Activated naive CD4-positive, alpha-beta T cell treated with anti-CD3 and anti-CD28 coated beads for 36 hours (primary cell): ENCODE data around the gene PLA2G4C. TPM values are rescaled to one million over a fixed set of nuclear protein-coding genes. Genes with fewer than 3 reads are reported as not detected.
A peak's percentile ranks its signal among the peaks of the same experiment; 100 is the strongest.

Source experiments
- CTCF ChIA-PET: fragments of 350-600 bp; sonication (Branson Sonifier 250); formaldehyde crosslinking; loops from one replicate; lab custom pipeline; 2021; ENCODE audit warnings: antibody characterized with exemption; lab: Charles Lee
- DNase-seq: peaks from one replicate; pipeline ENCODE4 v3.0.0-alpha.2; 2020
- H3K27ac Mint-ChIP-seq: one replicate; pipeline ENCODE4 v1.8.0; 2021; ENCODE audit warnings: mild to moderate bottlenecking, mixed read lengths
- H3K27me3 Mint-ChIP-seq: one replicate; pipeline ENCODE4 v1.8.0; 2021; ENCODE audit warnings: low read depth, mixed read lengths
- H3K36me3 Mint-ChIP-seq: one replicate; pipeline ENCODE4 v1.8.0; 2021; ENCODE audit warnings: low read depth, mixed read lengths
- H3K4me1 Mint-ChIP-seq: one replicate; pipeline ENCODE4 v1.8.0; 2021; ENCODE audit warnings: low read depth, mixed read lengths
- H3K4me3 Mint-ChIP-seq: one replicate; pipeline ENCODE4 v1.8.0; 2021; ENCODE audit warnings: mild to moderate bottlenecking, moderate library complexity, mixed read lengths
- H3K9me3 Mint-ChIP-seq: one replicate; pipeline ENCODE4 v1.8.0; 2021; ENCODE audit warnings: mixed read lengths
- intact Hi-C: fragments of 100-400 bp; cut with micrococcal nuclease; formaldehyde crosslinking; loops from one replicate; pipeline ENCODE4 v1.15.1; 2023
- total RNA-seq, 2 experiments: library from RNA; stranded (reverse); gene quantifications; one replicate each; pipeline ENCODE4 v1.2.3, GENCODE V29; 2021

The PLA2G4C gene, protein sequence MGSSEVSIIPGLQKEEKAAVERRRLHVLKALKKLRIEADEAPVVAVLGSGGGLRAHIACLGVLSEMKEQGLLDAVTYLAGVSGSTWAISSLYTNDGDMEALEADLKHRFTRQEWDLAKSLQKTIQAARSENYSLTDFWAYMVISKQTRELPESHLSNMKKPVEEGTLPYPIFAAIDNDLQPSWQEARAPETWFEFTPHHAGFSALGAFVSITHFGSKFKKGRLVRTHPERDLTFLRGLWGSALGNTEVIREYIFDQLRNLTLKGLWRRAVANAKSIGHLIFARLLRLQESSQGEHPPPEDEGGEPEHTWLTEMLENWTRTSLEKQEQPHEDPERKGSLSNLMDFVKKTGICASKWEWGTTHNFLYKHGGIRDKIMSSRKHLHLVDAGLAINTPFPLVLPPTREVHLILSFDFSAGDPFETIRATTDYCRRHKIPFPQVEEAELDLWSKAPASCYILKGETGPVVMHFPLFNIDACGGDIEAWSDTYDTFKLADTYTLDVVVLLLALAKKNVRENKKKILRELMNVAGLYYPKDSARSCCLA
- 1 to 10 TPM; 8.8 to 9.6 TPM for total RNA-seq

- CTCF ChIA-PET = interaction anchor here (0.8 to 2.7 kb wide), 7 partner anchors 9 to 280 kb away, joined by 3 to 16 read pairs (median 4); partner anchors contain the start of gene KDELR1
- intact Hi-C loops = no loop called here
- Mint-ChIP-seq H3K4me1 (peaks cover 11% of the 10 kb centered on the region), H3K27ac (peak within 1 kb of the TSS; percentile 93), H3K27me3 (no peaks in the 10 kb centered on the region), H3K9me3 (no peaks in the 10 kb centered on the region), H3K4me3 (peak within 1 kb of the TSS; percentile 85), H3K36me3 (peaks cover 10% of the 10 kb centered on the region)
- DNase-seq = peak; percentile 89
These were observed at the start of gene PLA2G4C for GRCh38 chr19:48110350-48110966. PLA2G4C (minus strand) TSS chr19:48110817; CDS start chr19:48106529, 4,288 bp downstream.

DNA sequence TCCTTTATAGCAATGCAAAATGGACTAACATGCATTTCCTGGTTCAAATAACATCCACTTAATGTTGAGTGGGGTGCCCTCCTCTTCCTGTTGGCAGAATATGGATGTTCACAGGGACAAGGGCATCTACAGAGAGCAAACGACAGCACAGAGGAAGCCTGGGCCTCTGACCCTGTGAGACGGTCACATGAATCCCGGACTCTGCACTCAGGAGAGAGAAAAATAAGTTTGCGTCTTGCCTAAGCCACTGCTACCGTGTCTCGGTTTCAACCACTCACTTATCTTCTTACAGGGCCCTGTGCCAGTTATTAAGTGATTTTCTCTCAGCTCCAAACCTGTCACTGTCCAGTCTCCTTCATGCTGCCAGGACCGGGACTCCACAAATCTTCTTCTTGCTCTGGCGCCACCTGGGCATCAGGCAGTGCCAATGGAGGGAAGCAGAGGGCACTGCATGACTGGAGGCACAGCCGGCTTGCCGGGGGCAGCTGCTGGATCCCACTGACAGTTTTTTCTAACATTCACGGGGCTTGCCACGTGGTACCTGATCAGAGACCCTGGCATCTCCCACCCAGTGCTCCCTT is 47.7 kb upstream of the PLA2G4C start:
- Mint-ChIP-seq H3K4me3 (no peak overlapping the region), H3K27me3 (no peaks in the 10 kb centered on the region), H3K36me3 (peaks cover 55% of the 10 kb centered on the region), H3K9me3 (no peaks in the 10 kb centered on the region), H3K4me1 (no peaks in the 10 kb centered on the region), H3K27ac (no peak overlapping the region)
- CTCF ChIA-PET = interaction anchor here (0.9 kb wide), 1 partner anchor 36 kb away, joined by 4 read pairs; no protein-coding TSS in a partner anchor
- DNase-seq = no peak
- intact Hi-C loops = no loop called here

DNA sequence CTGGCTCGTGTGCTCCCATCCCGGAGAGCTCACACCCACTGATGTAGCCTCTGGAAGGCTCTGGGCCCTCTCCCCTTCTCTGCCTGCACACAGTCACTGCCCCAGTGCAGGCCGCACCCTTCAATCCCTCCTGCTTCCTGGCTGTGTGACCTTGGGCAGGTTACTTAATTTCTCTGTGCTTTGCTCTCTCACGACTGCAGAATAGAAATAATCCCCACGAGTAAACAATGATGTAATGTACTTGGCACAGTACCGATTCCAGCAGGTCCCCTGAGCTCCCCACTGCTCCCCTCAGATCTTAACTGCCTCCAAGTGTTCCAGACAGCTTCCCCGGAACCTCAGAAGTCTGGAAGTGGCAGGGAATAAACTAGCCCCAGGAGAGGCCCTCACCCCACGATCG is 43.4 kb upstream of the PLA2G4C start:
- DNase-seq = no peak
- H3K27ac Mint-ChIP-seq = no peak overlapping the region
- no peaks in the 10 kb centered on the region for H3K4me1 Mint-ChIP-seq
- H3K9me3 Mint-ChIP-seq = no peaks in the 10 kb centered on the region
- no peak overlapping the region for H3K4me3 Mint-ChIP-seq
- H3K27me3 Mint-ChIP-seq = no peaks in the 10 kb centered on the region
- CTCF ChIA-PET = interaction anchor here (0.6 to 3.8 kb wide), 5 partner anchors 46 to 1896 kb away, joined by 3 to 18 read pairs (median 3); no protein-coding TSS in a partner anchor
- H3K36me3 Mint-ChIP-seq = peaks cover 51% of the 10 kb centered on the region
- intact Hi-C loops = no loop called here

DNA sequence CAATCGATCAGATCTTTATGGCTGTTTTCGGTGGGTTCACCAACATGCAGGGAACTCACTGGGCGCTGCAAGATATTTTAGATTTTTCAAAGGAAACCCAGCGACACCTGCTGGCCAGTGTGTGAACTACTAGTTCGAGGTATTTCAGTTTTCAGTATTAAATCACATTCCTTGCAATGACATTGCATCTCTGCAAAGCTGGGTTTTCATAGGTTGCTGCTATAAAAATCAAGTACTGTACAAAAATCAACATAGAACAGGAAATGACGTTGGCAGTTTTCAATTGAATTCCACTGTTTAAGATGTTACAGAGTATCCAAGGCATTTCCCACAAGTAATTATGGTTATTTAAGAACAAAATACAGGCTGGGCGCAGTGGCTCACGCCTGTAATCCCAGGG is 41.9 kb upstream of the PLA2G4C start:
- DNase-seq = peak; percentile 79
- H3K27ac Mint-ChIP-seq = no peak overlapping the region
- no peaks in the 10 kb centered on the region for H3K27me3 Mint-ChIP-seq
- H3K36me3 Mint-ChIP-seq = peaks cover 49% of the 10 kb centered on the region
- H3K4me3 Mint-ChIP-seq = no peak overlapping the region
- no peaks in the 10 kb centered on the region for H3K4me1 Mint-ChIP-seq
- CTCF ChIA-PET = interaction anchor here (0.6 to 3.8 kb wide), 8 partner anchors 8 to 864 kb away, joined by 3 to 18 read pairs (median 3); partner anchors contain the start of gene PLA2G4C
- intact Hi-C loops = loop anchor here (1.0 kb wide), 2 partner anchors 45 to 108 kb away; no protein-coding TSS in a partner anchor
- no peaks in the 10 kb centered on the region for H3K9me3 Mint-ChIP-seq

DNA sequence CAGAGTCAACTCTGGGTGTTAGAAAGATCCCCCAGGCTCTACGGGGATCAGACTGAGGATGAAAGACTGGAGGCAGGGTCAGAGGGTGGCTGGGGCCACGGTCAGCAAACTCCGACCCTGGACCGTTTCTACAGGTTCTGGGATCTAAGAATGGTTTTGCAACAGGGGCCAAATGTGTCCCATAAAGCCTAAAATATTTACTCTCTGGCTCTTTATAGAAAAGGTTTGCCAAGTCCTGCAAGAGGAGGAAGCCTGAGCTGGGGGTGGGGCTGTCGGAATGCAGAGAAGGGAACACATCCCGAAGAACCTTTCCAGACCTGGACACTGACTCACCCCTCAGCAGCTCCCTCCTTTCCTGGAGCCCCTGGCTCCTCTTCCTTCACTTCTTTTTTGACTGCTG is 38.8 kb upstream of the PLA2G4C start:
- peaks cover 48% of the 10 kb centered on the region for H3K36me3 Mint-ChIP-seq
- no peak overlapping the region for H3K27ac Mint-ChIP-seq
- intact Hi-C loops = no loop called here

GRCh38 chr19:48148576-48148975 is 38.0 kb upstream of the PLA2G4C start:
- DNase-seq = no peak
- Mint-ChIP-seq H3K4me3 (no peak overlapping the region), H3K4me1 (no peaks in the 10 kb centered on the region), H3K36me3 (peaks cover 51% of the 10 kb centered on the region), H3K27me3 (no peaks in the 10 kb centered on the region), H3K9me3 (no peaks in the 10 kb centered on the region), H3K27ac (no peak overlapping the region)
- intact Hi-C loops = no loop called here
- CTCF ChIA-PET = no interaction called here

More for the DNA sequence above, 38.8 kb upstream of the PLA2G4C start:
- Mint-ChIP-seq H3K27me3 (no peaks in the 10 kb centered on the region), H3K9me3 (no peaks in the 10 kb centered on the region), H3K4me3 (no peak overlapping the region), H3K4me1 (no peaks in the 10 kb centered on the region)
- CTCF ChIA-PET = interaction anchor here (0.9 to 1.1 kb wide), 2 partner anchors 43 to 186 kb away, joined by 3 read pairs; no protein-coding TSS in a partner anchor
- no peak for DNase-seq

GRCh38 chr19:48147597-48148175 is 37.1 kb upstream of the PLA2G4C start:
- CTCF ChIA-PET = no interaction called here
- Mint-ChIP-seq H3K4me3 (no peak overlapping the region), H3K4me1 (no peaks in the 10 kb centered on the region), H3K36me3 (peaks cover 53% of the 10 kb centered on the region), H3K27ac (no peak overlapping the region), H3K27me3 (no peaks in the 10 kb centered on the region), H3K9me3 (no peaks in the 10 kb centered on the region)
- no peak for DNase-seq
- intact Hi-C loops = no loop called here

GRCh38 chr19:48139053-48139452 is 28.4 kb upstream of the PLA2G4C start:
- Mint-ChIP-seq H3K27ac (no peak overlapping the region), H3K9me3 (no peaks in the 10 kb centered on the region), H3K27me3 (no peaks in the 10 kb centered on the region), H3K36me3 (peaks cover 31% of the 10 kb centered on the region), H3K4me1 (no peaks in the 10 kb centered on the region), H3K4me3 (no peak overlapping the region)
- intact Hi-C loops = no loop called here
- no peak for DNase-seq
- CTCF ChIA-PET = no interaction called here

GRCh38 chr19:48137411-48137810 is 26.8 kb upstream of the PLA2G4C start:
- intact Hi-C loops = no loop called here
- Mint-ChIP-seq H3K4me1 (no peaks in the 10 kb centered on the region), H3K4me3 (no peak overlapping the region), H3K27me3 (no peaks in the 10 kb centered on the region), H3K9me3 (no peaks in the 10 kb centered on the region), H3K27ac (no peak overlapping the region), H3K36me3 (peaks cover 32% of the 10 kb centered on the region)
- DNase-seq = no peak
- CTCF ChIA-PET = no interaction called here

GRCh38 chr19:48136547-48136946 is 25.9 kb upstream of the PLA2G4C start:
- H3K36me3 Mint-ChIP-seq = peaks cover 35% of the 10 kb centered on the region
- intact Hi-C loops = no loop called here
- H3K27ac Mint-ChIP-seq = no peak overlapping the region
- DNase-seq = no peak
- H3K4me3 Mint-ChIP-seq = no peak overlapping the region
- no peaks in the 10 kb centered on the region for H3K27me3 Mint-ChIP-seq
- H3K9me3 Mint-ChIP-seq = no peaks in the 10 kb centered on the region
- CTCF ChIA-PET = no interaction called here
- H3K4me1 Mint-ChIP-seq = no peaks in the 10 kb centered on the region

DNA sequence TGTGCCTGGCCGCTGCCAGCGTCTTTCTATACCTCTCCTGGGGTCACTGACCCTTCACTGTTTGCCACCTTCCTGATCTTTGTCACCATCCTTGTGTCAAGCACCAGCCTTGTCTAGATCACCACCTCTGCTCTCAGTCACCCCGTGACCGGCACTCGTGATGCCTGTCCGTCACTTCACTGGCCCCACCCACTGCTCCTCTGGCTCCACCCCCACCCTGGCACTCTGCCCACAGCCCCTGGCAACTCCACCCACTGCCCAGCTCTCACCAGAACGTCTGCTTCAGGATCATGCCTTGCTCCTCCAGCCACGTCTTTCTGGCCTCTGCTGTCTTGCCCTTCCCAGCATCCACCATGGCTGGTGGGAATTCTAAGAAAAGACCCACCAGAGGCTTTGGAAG is 24.8 kb upstream of the PLA2G4C start:
- peak; percentile 41 for DNase-seq
- H3K4me3 Mint-ChIP-seq = no peak overlapping the region
- H3K36me3 Mint-ChIP-seq = peaks cover 43% of the 10 kb centered on the region
- H3K27ac Mint-ChIP-seq = no peak overlapping the region
- no peaks in the 10 kb centered on the region for H3K27me3 Mint-ChIP-seq
- CTCF ChIA-PET = no interaction called here
- no peaks in the 10 kb centered on the region for H3K4me1 Mint-ChIP-seq
- intact Hi-C loops = no loop called here
- no peaks in the 10 kb centered on the region for H3K9me3 Mint-ChIP-seq

GRCh38 chr19:48133094-48133493 is 22.5 kb upstream of the PLA2G4C start:
- Mint-ChIP-seq H3K27ac (no peak overlapping the region), H3K36me3 (peaks cover 46% of the 10 kb centered on the region), H3K4me1 (no peaks in the 10 kb centered on the region), H3K4me3 (no peak overlapping the region), H3K9me3 (no peaks in the 10 kb centered on the region), H3K27me3 (no peaks in the 10 kb centered on the region)
- intact Hi-C loops = no loop called here
- no peak for DNase-seq
- CTCF ChIA-PET = interaction anchor here (0.6 kb wide), 1 partner anchor 1470 kb away, joined by 3 read pairs; no protein-coding TSS in a partner anchor
